HEK293T (cell line): Measurements from ENCODE around the gene BEND7.

Experiments
- BHLHE40 ChIP-seq: fragments of 450-650 bp; IDR thresholded peaks from 2 replicates; pipeline ENCODE4 v1.6.1; 2016; ENCODE audit warnings: mild to moderate bottlenecking, moderate library complexity, borderline replicate concordance
- FOXA1 ChIP-seq: fragments of 450-650 bp; IDR thresholded peaks from 2 replicates; pipeline ENCODE4 v1.6.1; 2016; ENCODE audit warnings: mild to moderate bottlenecking

DNA sequence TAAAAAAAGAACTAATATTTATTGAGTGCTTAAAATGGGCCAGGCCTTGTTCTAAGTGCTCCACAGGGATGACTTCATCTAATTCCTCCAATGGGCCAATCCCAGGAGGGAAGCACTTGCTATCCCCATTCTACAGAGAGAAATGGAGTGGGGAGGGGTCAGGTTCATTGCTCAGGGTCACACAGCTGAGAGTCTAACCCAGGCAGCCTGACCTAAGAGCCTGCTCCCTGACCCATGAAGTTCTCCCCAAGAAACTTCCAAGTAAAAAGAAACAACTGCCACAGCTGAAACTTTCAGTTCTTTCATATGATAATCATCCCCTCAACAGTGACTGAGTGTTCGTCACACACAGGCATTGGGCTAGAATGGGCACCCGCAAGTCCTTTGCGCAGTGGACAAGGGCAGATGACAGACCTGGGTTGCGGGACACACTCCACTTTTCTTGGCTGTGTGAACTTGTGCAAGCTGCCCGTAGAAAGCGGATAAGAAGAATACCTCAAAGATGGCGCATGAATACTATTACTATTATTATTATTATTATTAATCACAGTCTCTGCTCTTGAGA lies 39.7 kb downstream of the BEND7 start:
- no peak for TF ChIP-seq BHLHE40
- TF ChIP-seq FOXA1 = no peak
